NOMO-1 treated with DMSO at 0.1 percent for 48 hours (cell line): ENCODE measurements around the gene MPG.
"Not testable (repeated sequence)": the region's sequence is repeated elsewhere in the genome, so short reads cannot be mapped to it uniquely, and the experiment has no call there.

Experiments
- DNase-seq: peaks from one replicate; lab custom pipeline; 2025; ENCODE audit not compliant: unreplicated experiment; lab: John Stamatoyannopoulos, UW

MPG gene

DNA sequence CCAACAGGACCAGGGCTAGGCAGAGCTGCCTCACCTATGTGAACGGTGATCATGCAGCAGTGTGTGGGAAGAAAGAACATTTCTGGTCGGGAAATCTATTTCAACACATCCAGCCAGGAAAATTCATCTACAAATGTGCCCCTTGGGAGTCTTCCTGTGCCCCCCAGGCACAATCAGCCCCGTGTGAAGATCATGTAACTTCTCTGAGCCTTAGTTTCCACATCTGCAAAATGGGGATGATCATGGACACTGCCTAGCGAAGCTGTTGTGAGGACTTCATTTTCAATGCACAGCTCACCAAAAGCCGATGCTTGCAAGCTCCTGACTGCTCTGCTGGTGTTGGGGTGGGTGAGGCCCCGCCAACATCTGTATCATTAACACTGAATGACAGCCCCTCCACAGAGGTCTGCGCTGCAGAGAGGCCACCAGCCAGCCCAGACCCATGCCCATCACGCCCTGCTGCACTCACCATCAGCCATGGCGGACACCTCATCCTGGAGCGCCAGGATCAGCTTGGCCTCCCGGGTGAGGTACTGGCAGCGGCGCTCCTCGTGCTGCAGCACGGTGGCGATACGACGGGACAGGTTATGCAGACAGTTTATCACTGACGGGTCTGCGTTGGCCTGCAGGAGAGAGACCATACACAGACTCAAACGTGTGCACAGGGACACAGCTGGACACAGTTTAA, 34.3 kb downstream of the MPG start:
- no peak for DNase-seq

- no peak for DNase-seq
Observed at GRCh38 chr16:114327-114726, 36.3 kb downstream of the MPG start.

- DNase-seq: no peak
Observed at GRCh38 chr16:116015-116414, 38.0 kb downstream of the MPG start.

GRCh38 chr16:117379-118365, 39.6 kb downstream of the MPG start:
- DNase-seq: peak; percentile 24

GRCh38 chr16:118857-119256, 40.8 kb downstream of the MPG start:
- no peak for DNase-seq

- no peak for DNase-seq
Observed at GRCh38 chr16:119295-119694, 41.3 kb downstream of the MPG start.

GRCh38 chr16:119835-120491, 41.9 kb downstream of the MPG start:
- DNase-seq: no peak

DNA sequence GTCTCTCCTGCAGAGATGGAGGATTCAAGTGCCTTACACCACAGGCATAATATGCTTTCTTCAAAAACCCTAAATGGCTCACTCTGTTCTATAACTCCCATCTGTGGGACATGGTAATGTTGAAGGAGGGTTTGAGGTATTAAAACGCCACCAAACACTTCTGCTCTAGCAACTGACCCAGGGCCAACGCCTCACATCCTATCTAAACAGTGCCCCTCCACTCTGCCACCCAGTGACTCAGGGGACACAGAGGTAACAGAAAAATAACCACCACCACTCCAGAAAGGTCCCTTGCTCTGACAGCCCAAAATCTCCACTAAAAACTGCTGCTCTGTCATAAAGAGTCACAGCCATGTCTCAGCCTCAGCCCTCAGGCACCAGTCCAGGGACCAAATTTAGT, 42.7 kb downstream of the MPG start:
- DNase-seq: no peak

GRCh38 chr16:122361-122760, 44.3 kb downstream of the MPG start:
- DNase-seq: no peak

- DNase-seq: not testable (repeated sequence)
Observed at GRCh38 chr16:123558-124350, 45.7 kb downstream of the MPG start.

- DNase-seq: no peak
Observed at GRCh38 chr16:125011-125410, 47.0 kb downstream of the MPG start.

- no peak for DNase-seq
Observed at GRCh38 chr16:129075-129474, 51.0 kb downstream of the MPG start.

- DNase-seq: no peak
Observed at GRCh38 chr16:130533-131173, 52.6 kb downstream of the MPG start.

DNA sequence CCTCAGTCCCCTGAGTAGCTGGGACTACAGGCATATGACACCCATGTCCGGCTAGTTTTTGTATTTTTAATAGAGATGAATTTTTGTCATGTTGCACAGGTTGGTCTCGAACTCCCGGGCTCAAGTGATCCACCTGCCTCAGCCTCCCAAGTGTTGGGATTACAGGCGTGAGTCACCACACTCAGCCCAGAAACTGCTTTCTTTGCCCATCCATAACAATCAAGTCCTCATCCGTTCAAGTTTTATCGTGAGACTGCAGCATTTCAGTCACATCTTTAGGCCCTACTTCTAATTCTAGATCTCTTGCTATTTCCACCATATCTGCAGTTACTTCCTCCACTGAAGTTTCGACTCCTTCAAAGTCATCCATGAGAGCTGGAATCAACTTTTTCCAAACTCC, 54.1 kb downstream of the MPG start:
- no peak for DNase-seq

- DNase-seq: no peak
Observed at GRCh38 chr16:133716-134115, 55.7 kb downstream of the MPG start.
